BLaER1 (cell line): Measurements from ENCODE around the gene SLC23A3.
A peak's percentile ranks its signal among the peaks of the same experiment; 100 is the strongest.

Experiments used
- H3K27ac ChIP-seq: shearing (Covaris generic); formaldehyde crosslinking; 2 replicates; pipeline ENCODE4 v1.8.1; 2022
- H3K27me3 ChIP-seq: shearing (Covaris generic); formaldehyde crosslinking; 2 replicates; pipeline ENCODE4 v1.8.1; 2022
- H3K36me3 ChIP-seq: shearing (Covaris generic); formaldehyde crosslinking; 2 replicates; pipeline ENCODE4 v1.8.1; 2022
- H3K4me1 ChIP-seq: shearing (Covaris generic); formaldehyde crosslinking; 2 replicates; pipeline ENCODE4 v1.8.1; 2022
- H3K4me2 ChIP-seq: shearing (Covaris generic); formaldehyde crosslinking; 2 replicates; pipeline ENCODE4 v1.8.1; 2022
- H3K4me3 ChIP-seq: shearing (Covaris generic); formaldehyde crosslinking; 2 replicates; pipeline ENCODE4 v1.8.1; 2022
- H3K9ac ChIP-seq: shearing (Covaris generic); formaldehyde crosslinking; 2 replicates; pipeline ENCODE4 v1.8.1; 2022
- H3K9me3 ChIP-seq: shearing (Covaris generic); formaldehyde crosslinking; 2 replicates; pipeline ENCODE4 v1.8.1; 2022
- H4K20me1 ChIP-seq: shearing (Covaris generic); formaldehyde crosslinking; 2 replicates; pipeline ENCODE4 v1.8.1; 2022
- Cebpa-rat ChIP-seq: shearing (Covaris generic); IDR thresholded peaks from 2 replicates; pipeline ENCODE4 v1.8.1; 2022

SLC23A3 gene

DNA sequence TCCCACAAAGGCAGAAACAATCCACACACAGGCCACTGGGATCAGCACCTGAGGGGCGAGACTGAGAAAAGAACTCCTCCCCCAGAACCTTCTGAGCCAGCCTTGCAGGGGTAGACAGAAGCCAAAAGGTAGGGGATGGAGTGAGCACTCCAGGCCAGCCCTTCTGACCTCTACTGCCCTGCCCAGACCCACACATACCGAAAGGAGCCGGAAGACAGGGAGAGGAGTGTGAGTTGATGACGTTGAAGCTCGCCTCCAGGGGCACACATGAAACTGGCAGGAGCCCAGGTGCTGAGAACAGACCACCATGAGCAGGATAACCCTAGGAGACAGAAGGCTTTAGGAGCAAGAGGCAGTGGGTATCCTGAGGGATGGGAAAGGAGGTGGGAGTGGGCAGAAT is 1.8 kb downstream of the SLC23A3 start:
- Histone ChIP-seq H3K9ac (no peak overlapping the region), H3K4me3 (no peak overlapping the region), H3K4me1 (no peaks in the 10 kb centered on the region), H3K9me3 (no peaks in the 10 kb centered on the region), H3K27ac (no peak overlapping the region), H3K27me3 (no peaks in the 10 kb centered on the region), H3K36me3 (peaks cover 18% of the 10 kb centered on the region), H4K20me1 (0 out of 2 replicates have a peak, but pooled peaks cover 1% of the 10 kb centered on the region), H3K4me2 (no peak overlapping the region)
- TF ChIP-seq Cebpa-rat, result no peak

DNA sequence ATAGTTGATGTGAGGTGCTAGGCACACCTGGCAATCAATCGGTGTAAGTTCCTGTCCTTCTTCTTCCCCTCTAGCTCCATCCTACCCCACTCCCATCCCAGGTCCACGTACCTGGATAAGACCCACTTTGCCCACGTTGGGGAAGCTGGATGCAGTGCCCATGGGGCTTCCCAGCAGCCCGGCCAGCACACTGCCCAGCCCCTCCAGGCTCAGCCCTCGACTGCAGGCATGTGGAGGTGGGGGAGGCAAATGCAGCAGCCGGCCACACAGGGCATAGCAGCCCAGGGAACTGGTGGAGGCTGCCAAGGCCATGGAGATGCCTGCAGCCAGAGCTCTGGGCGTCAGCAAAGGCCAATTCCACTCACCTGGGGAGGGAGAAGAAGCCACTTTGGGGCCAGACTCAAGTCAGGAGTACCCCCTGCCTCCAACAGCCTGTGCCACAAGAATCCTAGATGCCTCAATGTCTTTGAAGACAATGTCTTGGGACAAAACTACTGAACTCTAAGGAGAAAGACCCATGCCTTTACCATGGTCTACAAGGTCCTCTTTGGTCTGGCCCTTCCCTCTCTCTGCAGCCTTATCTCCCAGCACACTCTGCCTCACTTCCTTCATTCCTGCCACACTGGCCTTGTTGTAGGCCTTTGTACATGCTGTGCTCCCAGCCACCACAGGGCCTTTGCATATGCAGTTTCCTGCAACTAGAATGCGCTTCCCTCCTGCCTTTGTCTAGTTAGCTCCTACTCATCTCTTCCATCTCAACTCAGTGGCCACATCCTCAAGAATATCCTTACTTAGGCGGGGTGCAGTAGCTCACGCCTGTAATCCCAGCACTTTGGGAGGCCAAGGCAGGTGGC is 4.5 kb downstream of the SLC23A3 start:
- H3K4me2 ChIP-seq, result no peak overlapping the region
- H3K27me3 ChIP-seq, result no peaks in the 10 kb centered on the region
- no peak overlapping the region for H3K4me3 ChIP-seq
- H4K20me1 ChIP-seq, result no peaks in the 10 kb centered on the region
- H3K4me1 ChIP-seq, result peaks cover 8% of the 10 kb centered on the region
- H3K36me3 ChIP-seq, result no peaks in the 10 kb centered on the region
- no peak overlapping the region for H3K27ac ChIP-seq
- H3K9ac ChIP-seq, result no peak overlapping the region
- no peaks in the 10 kb centered on the region for H3K9me3 ChIP-seq
- TF ChIP-seq Cebpa-rat, result no peak

DNA sequence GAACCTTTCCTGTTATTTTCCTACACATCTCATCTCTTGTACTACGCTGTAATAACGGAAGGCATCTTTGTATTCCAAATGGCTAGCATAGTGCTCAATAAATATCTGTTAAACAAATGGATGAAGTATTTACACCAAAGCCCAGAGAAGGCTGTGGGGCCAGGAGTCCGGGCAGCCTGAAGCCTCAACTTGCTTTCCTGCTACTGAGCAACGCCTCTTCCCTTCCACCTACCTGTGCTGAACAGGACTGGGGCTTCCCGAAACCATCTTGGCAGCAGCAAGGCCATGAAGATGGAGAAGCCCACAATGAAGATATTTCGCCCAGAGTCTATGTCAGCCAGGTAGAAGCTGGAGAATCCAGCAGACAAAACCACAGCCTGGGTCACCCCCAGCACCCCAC is 6.7 kb downstream of the SLC23A3 start:
- no peaks in the 10 kb centered on the region for H4K20me1 ChIP-seq
- no peak overlapping the region for H3K9ac ChIP-seq
- H3K4me1 ChIP-seq, result peaks cover 13% of the 10 kb centered on the region
- no peak overlapping the region for H3K27ac ChIP-seq
- no peaks in the 10 kb centered on the region for H3K9me3 ChIP-seq
- no peaks in the 10 kb centered on the region for H3K27me3 ChIP-seq
- H3K36me3 ChIP-seq, result no peaks in the 10 kb centered on the region
- H3K4me3 ChIP-seq, result no peak overlapping the region
- no peak for TF ChIP-seq Cebpa-rat
- no peak overlapping the region for H3K4me2 ChIP-seq

DNA sequence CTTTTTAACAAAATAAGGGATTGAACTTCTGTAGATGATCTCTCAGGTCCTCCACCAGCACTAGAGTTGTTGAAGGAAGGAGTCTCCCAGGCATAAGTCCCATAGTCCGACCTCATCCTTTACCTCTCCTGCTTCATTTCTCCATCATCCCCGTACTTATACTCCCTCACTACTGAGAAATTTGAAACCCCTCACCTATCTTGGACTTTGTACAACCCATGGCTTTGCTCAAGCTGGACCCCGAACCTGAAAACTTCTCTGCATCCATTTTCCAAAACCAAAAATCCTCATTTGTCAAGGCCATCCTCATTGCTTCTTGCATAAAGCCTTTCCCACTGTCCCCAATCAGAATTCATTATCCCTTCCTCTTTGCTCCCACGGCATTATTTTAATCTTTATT is 8.7 kb downstream of the SLC23A3 start:
- Histone ChIP-seq H3K9ac (no peak overlapping the region; the same call in 1 of the 2 replicates), H3K27ac (no peak overlapping the region), H3K4me1 (peaks cover 13% of the 10 kb centered on the region), H4K20me1 (no peaks in the 10 kb centered on the region), H3K4me2 (peak overlapping the region; percentile 84), H3K27me3 (no peaks in the 10 kb centered on the region), H3K36me3 (peaks cover 11% of the 10 kb centered on the region), H3K9me3 (no peaks in the 10 kb centered on the region), H3K4me3 (peak overlapping the region; percentile 69)
- no peak for TF ChIP-seq Cebpa-rat

DNA sequence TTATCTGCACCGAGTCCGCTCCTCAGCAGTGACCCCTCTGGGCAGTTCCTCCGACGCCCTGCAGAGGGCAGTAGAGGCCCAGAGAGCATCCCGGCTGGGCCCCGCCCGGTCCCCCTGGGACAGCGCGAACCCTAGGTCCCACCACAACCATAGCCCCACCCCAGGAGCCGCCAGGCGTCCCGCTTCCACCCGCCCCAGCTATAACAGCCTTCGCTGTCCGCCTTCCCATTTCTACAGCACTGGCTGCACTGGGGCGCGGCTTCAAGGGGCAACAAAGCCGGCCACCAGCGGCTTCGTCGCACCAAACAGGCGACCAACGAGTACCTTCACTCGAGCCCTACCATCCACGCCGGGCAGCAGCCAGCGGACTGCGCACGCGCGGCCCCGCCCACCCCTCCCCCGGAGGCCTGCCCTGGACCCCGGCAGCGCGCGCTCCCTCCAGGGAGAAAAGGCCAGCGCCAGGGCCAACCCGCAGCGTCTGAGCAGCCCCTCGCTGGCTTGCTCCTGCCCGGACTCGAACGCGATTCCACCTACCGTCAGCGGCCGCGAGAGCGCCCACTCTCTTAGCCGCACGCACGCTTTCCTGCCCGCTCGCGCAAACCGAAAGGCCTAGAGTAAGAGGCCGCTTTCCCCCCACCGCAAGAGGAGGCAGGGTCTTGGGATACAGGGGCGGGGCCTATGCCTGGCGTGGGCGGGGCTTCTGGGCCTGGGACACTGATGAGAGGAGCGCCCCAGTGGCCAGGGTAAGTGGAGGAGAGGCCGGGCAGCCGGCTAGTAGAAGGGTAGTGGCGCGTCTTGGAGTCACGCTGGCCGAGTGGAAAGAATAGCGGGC is 9.4 kb downstream of the SLC23A3 start, which contains the start of gene NHEJ1:
NHEJ1 (minus strand) TSS at position 630 of the 832 bp plus-strand sequence. CDS start 2,453 bp downstream, outside the sequence.
- H3K27me3 ChIP-seq, result no peaks in the 10 kb centered on the region
- no peaks in the 10 kb centered on the region for H3K9me3 ChIP-seq
- peak within 1 kb of the TSS; percentile 89 for H3K27ac ChIP-seq
- no peaks in the 10 kb centered on the region for H4K20me1 ChIP-seq
- H3K9ac ChIP-seq, result peak within 1 kb of the TSS; percentile 88
- no peak for TF ChIP-seq Cebpa-rat
- H3K4me2 ChIP-seq, result peak within 1 kb of the TSS; percentile 84
- peak within 1 kb of the TSS; percentile 69 for H3K4me3 ChIP-seq
- peaks cover 11% of the 10 kb centered on the region for H3K36me3 ChIP-seq
- peaks cover 13% of the 10 kb centered on the region for H3K4me1 ChIP-seq

DNA sequence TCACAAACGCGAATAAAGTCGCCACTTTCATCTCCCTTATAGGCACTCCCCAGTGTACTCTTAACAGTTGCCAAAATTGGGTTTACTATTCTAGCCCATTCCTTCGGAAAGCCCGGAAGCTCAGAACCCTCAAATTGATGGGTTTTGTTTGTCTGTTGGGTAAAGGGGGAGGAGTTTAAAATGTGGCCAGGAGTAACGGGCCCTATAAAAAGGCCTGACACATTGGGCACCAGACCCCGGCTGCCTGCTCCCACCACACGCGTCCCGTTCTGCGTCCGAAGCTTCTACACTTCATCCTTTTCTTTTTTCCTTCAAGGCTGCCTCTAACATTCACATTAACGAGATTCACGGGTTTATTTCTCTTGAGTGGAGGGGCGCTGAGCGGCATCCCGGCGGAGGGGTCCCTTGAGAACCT is 10.1 kb downstream of the SLC23A3 start:
- Histone ChIP-seq H3K27me3 (no peaks in the 10 kb centered on the region), H3K36me3 (peaks cover 11% of the 10 kb centered on the region), H3K4me3 (peak overlapping the region; percentile 69), H3K4me2 (peak overlapping the region; percentile 84), H3K9ac (peak overlapping the region; percentile 88), H3K9me3 (no peaks in the 10 kb centered on the region), H4K20me1 (no peaks in the 10 kb centered on the region), H3K4me1 (peaks cover 13% of the 10 kb centered on the region), H3K27ac (no peak overlapping the region)
- TF ChIP-seq Cebpa-rat, result no peak

DNA sequence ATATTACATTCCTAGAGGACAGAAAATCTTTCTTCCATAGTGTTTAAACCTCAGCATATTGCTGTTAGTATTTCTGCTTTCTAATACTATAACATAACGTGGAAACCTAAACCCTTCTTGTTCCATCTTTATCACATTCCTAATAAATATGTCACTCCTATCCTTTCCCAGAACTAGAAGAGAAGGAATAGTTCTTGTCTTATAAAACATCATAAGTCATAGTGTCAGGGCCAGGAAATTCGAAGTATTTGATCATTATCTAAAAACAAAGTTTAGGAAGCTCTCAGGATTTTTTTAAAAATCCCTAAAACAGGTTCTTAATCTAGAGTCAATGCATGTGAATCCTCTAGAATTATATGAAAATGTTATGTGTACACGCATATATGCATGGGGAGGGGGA is 11.2 kb downstream of the SLC23A3 start:
- H3K4me1 ChIP-seq, result peaks cover 13% of the 10 kb centered on the region

DNA sequence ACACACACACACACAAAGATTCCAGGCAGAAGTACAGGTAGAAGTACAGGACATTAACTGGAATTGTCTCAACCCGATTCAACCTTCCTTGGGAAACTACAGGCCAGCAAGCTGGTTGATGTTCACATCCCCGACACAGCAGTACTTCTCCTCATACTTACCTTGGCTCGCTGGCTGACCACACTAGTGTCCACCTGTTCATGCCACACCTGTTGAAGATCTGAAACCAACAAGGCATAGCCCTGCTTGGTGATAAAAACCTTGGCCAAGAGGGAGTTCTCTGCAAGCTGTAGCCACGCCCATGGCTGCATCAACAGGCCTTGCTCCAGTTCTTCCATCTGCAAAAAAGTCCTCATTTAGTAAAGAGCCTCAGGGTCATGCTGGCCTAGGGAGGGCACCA is 11.8 kb downstream of the SLC23A3 start:
- Histone ChIP-seq H3K4me1 (peaks cover 13% of the 10 kb centered on the region), H3K4me3 (no peak overlapping the region), H4K20me1 (0 out of 2 replicates have a peak, but pooled peaks cover 7% of the 10 kb centered on the region), H3K4me2 (no peak overlapping the region), H3K9ac (no peak overlapping the region), H3K36me3 (peaks cover 19% of the 10 kb centered on the region), H3K27ac (no peak overlapping the region), H3K27me3 (no peaks in the 10 kb centered on the region), H3K9me3 (no peaks in the 10 kb centered on the region)
- no peak for TF ChIP-seq Cebpa-rat

More for the DNA sequence above, 11.2 kb downstream of the SLC23A3 start:
- no peak overlapping the region for H3K9ac ChIP-seq
- H3K36me3 ChIP-seq, result peaks cover 15% of the 10 kb centered on the region
- no peak overlapping the region for H3K4me2 ChIP-seq
- H4K20me1 ChIP-seq, result 0 out of 2 replicates have a peak, but pooled peaks cover 4% of the 10 kb centered on the region
- H3K4me3 ChIP-seq, result no peak overlapping the region
- no peaks in the 10 kb centered on the region for H3K9me3 ChIP-seq
- H3K27me3 ChIP-seq, result no peaks in the 10 kb centered on the region
- no peak overlapping the region for H3K27ac ChIP-seq
- no peak for TF ChIP-seq Cebpa-rat

DNA sequence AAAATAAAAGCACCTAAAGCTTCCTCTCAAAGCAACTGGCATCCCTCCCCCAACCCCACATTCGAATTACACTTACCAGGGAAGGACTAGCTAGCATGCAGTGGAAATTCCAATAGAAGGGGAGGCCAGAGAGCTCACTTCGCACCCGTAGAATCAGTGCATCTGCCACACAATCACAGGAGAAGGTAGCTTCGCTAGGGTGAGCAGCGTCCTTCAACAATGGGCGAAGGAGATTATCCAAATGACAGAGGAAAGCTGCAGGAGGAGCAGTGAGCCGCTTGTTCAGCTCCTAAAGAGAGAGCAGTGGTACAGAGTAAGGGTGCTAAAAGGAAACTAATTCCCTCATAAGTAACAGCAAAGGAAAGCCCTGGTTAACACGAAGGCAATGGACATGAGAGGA is 12.4 kb downstream of the SLC23A3 start:
- Histone ChIP-seq H3K4me2 (no peak overlapping the region), H3K9ac (no peak overlapping the region), H3K36me3 (peaks cover 24% of the 10 kb centered on the region), H3K9me3 (no peaks in the 10 kb centered on the region), H4K20me1 (0 out of 2 replicates have a peak, but pooled peaks cover 7% of the 10 kb centered on the region), H3K4me3 (no peak overlapping the region), H3K4me1 (peaks cover 13% of the 10 kb centered on the region), H3K27ac (no peak overlapping the region), H3K27me3 (no peaks in the 10 kb centered on the region)
- no peak for TF ChIP-seq Cebpa-rat
